ENCODE measurements around the gene TLCD3B. TPM values are rescaled to one million over a fixed set of nuclear protein-coding genes. Genes with fewer than 3 reads are reported as not detected.

TLCD3B gene
- polyA plus RNA-seq, 1 donor from 2014 or later = 18.9 TPM

GRCh38 chr16:30032083-30032819, 1.2 kb upstream of the TLCD3B start:
- H3K27ac ChIP-seq (ENCODE audit: low read length) = peak overlapping the region; percentile 59
- no peaks in the 10 kb centered on the region for H3K9me2 ChIP-seq (ENCODE audit: insufficient read depth, low read length)
- H3K36me3 ChIP-seq (ENCODE audit: insufficient read depth, low read length) = no peaks in the 10 kb centered on the region
- no peak for TF ChIP-seq POLR2AphosphoS5 (IDR thresholded peaks at IDR 0.05)
- TF ChIP-seq EP300 (conservative IDR thresholded peaks at IDR 0.05; ENCODE audit: poor library complexity, severe bottlenecking) = no peak
- TF ChIP-seq CTCF (IDR thresholded peaks at IDR 0.05; ENCODE audit: poor library complexity, severe bottlenecking) = peak; percentile 95
- TF ChIP-seq SMC3 (conservative IDR thresholded peaks at IDR 0.05; ENCODE audit: poor library complexity) = peak; percentile 85
- TF ChIP-seq RAD21 (conservative IDR thresholded peaks at IDR 0.05) = peak; percentile 96
- no peak for TF ChIP-seq EZH2 (IDR thresholded peaks at IDR 0.05; ENCODE audit: borderline replicate concordance, insufficient read depth, low read length, poor library complexity, severe bottlenecking)
- TF ChIP-seq TAF1 (IDR thresholded peaks at IDR 0.05; ENCODE audit: low read depth) = no peak
- TF ChIP-seq MXI1 (conservative IDR thresholded peaks at IDR 0.05; ENCODE audit: poor library complexity, severe bottlenecking) = peak; percentile 35
- no peak for TF ChIP-seq REST (IDR thresholded peaks at IDR 0.05; ENCODE audit: borderline replicate concordance)
- peak overlapping the region; percentile 92 for H3K4me3 ChIP-seq (ENCODE audit: low read length)
- H4K20me1 ChIP-seq (ENCODE audit: insufficient read depth) = no peaks in the 10 kb centered on the region
- H3K79me2 ChIP-seq (replicated peaks; ENCODE audit: insufficient read depth, low read length) = peaks cover 8% of the 10 kb centered on the region
- H2AFZ ChIP-seq (ENCODE audit: low read depth, low read length) = no peak overlapping the region
- no peaks in the 10 kb centered on the region for H3F3A ChIP-seq (ENCODE audit: insufficient read depth, low read length, poor library complexity, severe bottlenecking)
- H3K9me3 ChIP-seq (ENCODE audit: low read length) = no peaks in the 10 kb centered on the region
- peak overlapping the region; percentile 100 for H3K4me2 ChIP-seq (ENCODE audit: low read length)
- peak overlapping the region; percentile 92 for H3K9ac ChIP-seq (ENCODE audit: low read length)
- no peaks in the 10 kb centered on the region for H3K27me3 ChIP-seq (ENCODE audit: insufficient read depth, low read depth, low read length)

- Histone ChIP-seq H3F3A (ENCODE audit: insufficient read depth, low read length, poor library complexity, severe bottlenecking) (no peaks in the 10 kb centered on the region), H3K9me2 (ENCODE audit: insufficient read depth, low read length) (no peaks in the 10 kb centered on the region), H3K27me3 (ENCODE audit: insufficient read depth, low read depth, low read length) (no peaks in the 10 kb centered on the region), H3K9ac (ENCODE audit: low read length) (peak overlapping the region; percentile 92), H4K20me1 (ENCODE audit: insufficient read depth) (no peaks in the 10 kb centered on the region), H3K79me2 (replicated peaks; ENCODE audit: insufficient read depth, low read length) (peaks cover 8% of the 10 kb centered on the region), H3K36me3 (ENCODE audit: insufficient read depth, low read length) (no peaks in the 10 kb centered on the region), H3K27ac (ENCODE audit: low read length) (peak overlapping the region; percentile 59), H2AFZ (ENCODE audit: low read depth, low read length) (peak overlapping the region; percentile 88), H3K4me3 (ENCODE audit: low read length) (peak overlapping the region; percentile 92), H3K4me2 (ENCODE audit: low read length) (peak overlapping the region; percentile 100), H3K9me3 (ENCODE audit: low read length) (no peaks in the 10 kb centered on the region)
- TF ChIP-seq TAF1 (IDR thresholded peaks at IDR 0.05; ENCODE audit: low read depth) = no peak
- TF ChIP-seq RAD21 (conservative IDR thresholded peaks at IDR 0.05) = no peak
- TF ChIP-seq EZH2 (IDR thresholded peaks at IDR 0.05; ENCODE audit: borderline replicate concordance, insufficient read depth, low read length, poor library complexity, severe bottlenecking) = no peak
- no peak for TF ChIP-seq CTCF (IDR thresholded peaks at IDR 0.05; ENCODE audit: poor library complexity, severe bottlenecking)
- no peak for TF ChIP-seq SMC3 (conservative IDR thresholded peaks at IDR 0.05; ENCODE audit: poor library complexity)
- TF ChIP-seq EP300 (conservative IDR thresholded peaks at IDR 0.05; ENCODE audit: poor library complexity, severe bottlenecking) = no peak
- TF ChIP-seq REST (IDR thresholded peaks at IDR 0.05; ENCODE audit: borderline replicate concordance) = no peak
- no peak for TF ChIP-seq POLR2AphosphoS5 (IDR thresholded peaks at IDR 0.05)
- no peak for TF ChIP-seq MXI1 (conservative IDR thresholded peaks at IDR 0.05; ENCODE audit: poor library complexity, severe bottlenecking)
Observed at GRCh38 chr16:30031477-30031918, 427 bp upstream of the TLCD3B start.

Data from neural cell (in vitro differentiated cells).